CD4-positive, alpha-beta T cell treated with Interleukin-6 at 100 ng/mL for 8 hours (primary cell): ENCODE results near the gene NUAK2.
"Not testable (repeated sequence)": the region's sequence is repeated elsewhere in the genome, so short reads cannot be mapped to it uniquely, and the experiment has no call there.

Source experiments
- DNase-seq: peaks from one replicate; pipeline ENCODE4 v3.0.0-alpha.2; 2020; ENCODE audit warnings: mixed read lengths, low spot score

Gene NUAK2

GRCh38 chr1:205321162-205321958, at the start of gene NUAK2:
TSS of gene NUAK2 (minus strand) at chr1:205321745. CDS start at chr1:205321628, 117 bp downstream.
- DNase-seq, result peak; percentile 85

GRCh38 chr1:205370780-205371179, 49.2 kb upstream of the NUAK2 start:
- no peak for DNase-seq

- no peak for DNase-seq
Measured at GRCh38 chr1:205369701-205370123, 48.2 kb upstream of the NUAK2 start.

GRCh38 chr1:205368478-205368877, 46.9 kb upstream of the NUAK2 start:
- DNase-seq, result no peak

- DNase-seq, result no peak
Measured at GRCh38 chr1:205365945-205366463, 44.5 kb upstream of the NUAK2 start.

- DNase-seq, result not testable (repeated sequence)
Measured at GRCh38 chr1:205365086-205365485, 43.5 kb upstream of the NUAK2 start.

- no peak for DNase-seq
Measured at GRCh38 chr1:205360891-205361290, 39.3 kb upstream of the NUAK2 start.

GRCh38 chr1:205359771-205360565, 38.4 kb upstream of the NUAK2 start:
- no peak for DNase-seq

GRCh38 chr1:205358579-205358978, 37.0 kb upstream of the NUAK2 start:
- DNase-seq, result no peak

- no peak for DNase-seq
Measured at GRCh38 chr1:205357567-205357966, 36.0 kb upstream of the NUAK2 start.

- DNase-seq, result no peak
Measured at GRCh38 chr1:205356440-205357139, 35.0 kb upstream of the NUAK2 start, which contains the start of gene KLHDC8A. TSS of gene KLHDC8A (minus strand) at chr1:205356922. CDS start at chr1:205343604, 13,318 bp downstream.

GRCh38 chr1:205355075-205355453, 33.5 kb upstream of the NUAK2 start:
- DNase-seq, result no peak

- peak; percentile 64 for DNase-seq
Measured at GRCh38 chr1:205354259-205355074, 32.9 kb upstream of the NUAK2 start.

GRCh38 chr1:205353612-205354011, 32.1 kb upstream of the NUAK2 start:
- DNase-seq, result no peak

GRCh38 chr1:205353191-205353590, 31.6 kb upstream of the NUAK2 start:
- DNase-seq, result no peak

- DNase-seq, result no peak
Measured at GRCh38 chr1:205351984-205352713, 30.6 kb upstream of the NUAK2 start.

- DNase-seq, result no peak
Measured at GRCh38 chr1:205350691-205351141, 29.2 kb upstream of the NUAK2 start.

- DNase-seq, result no peak
Measured at GRCh38 chr1:205350124-205350523, 28.6 kb upstream of the NUAK2 start.

GRCh38 chr1:205348554-205349487, 27.3 kb upstream of the NUAK2 start:
- DNase-seq, result no peak
